Renal cortical epithelial cell (primary cell): Measurements from ENCODE around the gene KCNT1. TPM values are rescaled to one million over a fixed set of nuclear protein-coding genes. Genes with fewer than 3 reads are reported as not detected.

Source experiments
- DNase-seq: peaks from one replicate; pipeline ENCODE4 v3.0.0-alpha.2; 2011; ENCODE audit warnings: low read depth
- total RNA-seq: library from RNA; depleted of rRNA; stranded (reverse); fragments of >200 nt; gene quantifications from 2 replicates; pipeline ENCODE4 v1.2.3, GENCODE V29; 2014

KCNT1 gene
- total RNA-seq, 1 donor from 2014 or later, result not detected

DNA sequence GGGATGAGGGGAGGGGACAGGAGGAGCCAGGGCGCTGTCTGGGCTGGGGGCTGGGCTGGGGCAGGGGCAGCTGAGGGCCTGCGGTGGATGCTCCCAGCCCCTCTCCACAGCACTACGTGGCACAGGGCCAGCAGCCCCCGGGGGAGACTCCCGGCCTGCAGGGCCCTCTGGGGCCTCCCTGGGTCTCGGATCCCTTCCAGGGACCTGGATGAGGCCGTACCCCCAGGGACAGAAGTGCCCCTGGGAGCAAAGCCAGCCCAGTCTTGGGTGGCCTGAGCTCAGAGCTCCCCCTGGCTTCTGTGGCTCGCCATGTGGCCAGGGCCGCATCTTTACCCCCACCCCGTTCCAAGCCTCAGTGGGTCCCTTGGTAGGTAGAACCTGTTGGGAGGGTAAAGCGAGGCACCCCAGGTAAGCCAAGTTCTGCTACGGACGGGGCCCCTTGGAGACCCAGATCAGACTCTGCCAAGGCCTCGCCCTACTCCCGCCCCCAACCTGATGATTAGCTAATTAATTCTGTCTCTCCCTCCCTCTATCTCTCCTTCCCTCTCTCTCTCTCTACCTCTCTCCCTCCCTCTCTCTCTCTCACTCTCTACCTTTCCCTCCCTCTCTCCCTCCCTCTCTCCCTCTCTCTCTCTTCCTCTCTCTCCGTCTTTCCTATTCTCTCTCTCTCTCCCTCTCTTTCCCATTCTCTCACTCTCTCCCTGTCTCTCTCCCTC lies 24.3 kb downstream of the KCNT1 start:
- DNase-seq, result no peak

DNA sequence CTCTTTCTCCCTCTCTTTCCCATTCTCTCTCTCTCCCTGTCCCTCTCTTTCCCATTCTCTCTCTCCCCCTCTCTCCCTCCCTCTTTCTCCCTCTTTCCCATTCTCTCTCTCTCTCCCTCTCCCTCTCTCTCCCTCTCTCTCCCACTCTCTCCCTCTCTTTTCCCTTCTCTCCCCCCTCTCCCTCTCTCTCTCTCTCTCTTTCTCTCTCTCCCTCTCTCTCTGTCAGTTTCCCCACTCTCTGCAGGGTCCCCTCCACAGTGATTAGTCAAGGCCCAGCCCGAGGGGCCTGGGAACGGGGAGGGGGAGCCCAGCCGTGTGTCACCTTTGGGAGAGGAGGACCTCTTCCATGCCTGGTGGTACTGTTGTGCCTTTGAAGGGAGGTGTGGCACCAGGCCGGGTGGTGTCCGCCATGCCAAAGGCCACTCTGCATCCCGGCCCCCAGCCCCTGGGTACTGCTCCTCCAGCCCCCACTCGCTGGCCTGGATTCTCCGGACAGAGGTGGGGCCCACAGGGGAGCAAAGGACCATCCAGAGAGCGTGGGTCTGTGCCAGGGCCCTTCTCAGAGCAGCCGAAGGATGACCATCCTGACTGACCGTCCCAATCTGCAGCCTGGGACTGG lies 25.4 kb downstream of the KCNT1 start:
- no peak for DNase-seq

- DNase-seq, result no peak
These were observed 26.6 kb downstream of the KCNT1 start for GRCh38 chr9:135728436-135729110.

DNA sequence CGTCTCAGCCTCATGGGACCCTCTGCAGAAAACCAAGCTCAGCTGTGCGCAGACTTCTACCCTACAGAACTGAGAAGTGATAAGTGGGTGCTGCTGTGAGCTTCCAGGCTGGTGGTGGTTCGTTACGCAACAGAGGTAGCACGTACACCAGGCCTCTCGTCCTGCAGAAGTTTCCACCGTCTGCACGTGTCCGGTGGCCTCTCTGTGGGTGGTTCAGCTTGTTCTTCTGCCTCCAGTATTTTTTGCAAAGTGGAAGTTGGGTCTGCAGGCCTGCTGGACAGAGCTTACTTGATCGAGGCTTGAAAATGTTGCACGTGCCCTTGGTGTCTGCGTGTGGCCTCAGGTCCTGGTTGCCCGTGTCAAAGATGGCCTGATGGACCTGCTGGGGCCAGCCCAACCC lies 27.5 kb downstream of the KCNT1 start:
- DNase-seq, result no peak

GRCh38 chr9:135731454-135731853 lies 29.5 kb downstream of the KCNT1 start:
- no peak for DNase-seq

DNA sequence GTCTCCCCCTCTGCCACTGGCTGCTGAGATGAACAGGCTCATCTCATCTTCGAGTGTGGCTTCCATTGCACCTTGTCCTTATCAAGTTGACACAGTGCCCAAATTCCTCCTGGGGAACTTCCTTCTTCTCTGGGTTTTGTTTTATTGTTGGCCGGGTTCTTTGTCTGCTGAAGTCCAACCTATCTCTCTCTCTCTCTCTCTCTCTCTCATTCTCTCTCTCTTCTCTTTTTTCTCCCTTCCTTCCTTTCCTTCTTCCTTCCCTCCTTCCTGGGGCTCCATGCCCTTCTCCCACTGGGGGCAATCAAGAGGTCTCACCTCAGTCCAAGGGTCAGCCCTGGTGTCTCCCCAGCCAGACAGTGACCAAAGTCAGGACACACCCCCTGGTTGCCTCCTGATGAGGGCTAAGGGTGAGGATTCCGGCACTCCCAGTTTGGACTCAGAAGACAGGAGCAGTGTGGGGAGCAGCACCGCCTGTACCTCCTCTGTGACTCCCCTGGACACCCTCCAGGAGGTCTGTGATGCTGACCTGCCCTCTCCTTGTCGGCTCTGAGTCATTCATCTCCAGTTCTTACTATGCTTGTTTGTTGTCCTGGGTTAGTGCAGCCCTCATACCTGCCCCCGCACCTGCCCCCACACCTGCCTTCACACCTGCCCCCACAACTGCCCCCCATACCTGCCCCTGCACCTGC lies 30.7 kb downstream of the KCNT1 start:
- DNase-seq, result no peak

DNA sequence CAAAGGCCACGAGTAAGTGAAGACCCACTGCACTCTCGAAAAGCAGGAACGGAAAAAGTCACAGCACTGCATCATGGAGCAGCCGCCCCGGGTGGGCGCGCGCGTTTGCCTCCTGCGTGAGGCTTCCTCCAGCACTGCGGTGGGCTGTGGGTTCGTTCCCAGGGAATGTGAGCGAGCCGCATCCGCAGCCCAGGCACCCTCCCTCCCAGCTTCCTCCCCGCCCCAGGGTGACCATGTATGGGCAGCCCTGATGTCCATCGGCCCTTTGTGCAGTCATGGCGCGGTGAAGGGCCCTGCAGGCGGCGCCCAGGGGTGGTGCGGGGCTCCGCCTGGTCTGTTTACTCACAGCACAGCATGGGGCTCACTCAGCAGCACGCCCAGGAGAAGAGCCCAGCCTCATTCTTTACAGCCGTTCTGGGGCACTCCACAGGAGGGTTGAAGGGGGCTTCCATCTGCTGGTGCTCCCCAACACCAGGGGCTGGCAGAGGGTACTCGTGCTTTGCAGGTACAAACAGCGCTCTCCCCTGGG lies 32.7 kb downstream of the KCNT1 start:
- DNase-seq, result no peak

DNA sequence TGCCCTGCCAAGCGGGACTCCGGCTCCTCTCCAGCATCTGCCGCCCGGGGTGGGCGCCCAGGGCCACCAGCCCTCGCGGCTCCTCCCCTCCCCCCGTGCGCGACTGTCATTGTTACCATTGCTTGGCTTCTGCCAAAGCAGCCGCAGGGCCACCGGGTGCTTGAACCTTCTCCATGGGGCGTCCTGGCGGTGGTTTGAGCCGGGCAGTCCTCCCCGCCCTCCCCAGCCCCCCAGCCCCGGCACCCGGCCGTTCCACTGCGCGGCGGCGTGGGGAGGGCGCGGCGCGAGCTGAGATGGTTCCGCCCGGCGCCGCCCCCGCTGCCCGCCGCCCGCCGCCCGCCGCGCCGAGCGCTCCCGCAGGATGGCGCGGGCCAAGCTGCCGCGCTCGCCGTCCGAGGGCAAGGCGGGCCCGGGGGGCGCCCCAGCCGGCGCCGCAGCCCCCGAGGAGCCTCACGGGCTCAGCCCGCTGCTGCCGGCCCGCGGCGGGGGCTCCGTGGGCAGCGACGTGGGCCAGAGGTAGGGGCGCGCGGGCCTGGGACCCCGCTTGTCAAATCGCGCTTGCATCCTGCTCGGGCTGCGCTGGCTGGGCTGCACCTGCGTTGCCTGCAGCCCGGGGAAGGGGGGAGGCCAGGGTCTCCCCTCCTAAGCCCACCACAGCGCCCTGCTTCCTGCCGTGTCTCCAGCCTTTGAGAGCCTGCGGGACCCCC lies 34.4 kb downstream of the KCNT1 start:
- no peak for DNase-seq

DNA sequence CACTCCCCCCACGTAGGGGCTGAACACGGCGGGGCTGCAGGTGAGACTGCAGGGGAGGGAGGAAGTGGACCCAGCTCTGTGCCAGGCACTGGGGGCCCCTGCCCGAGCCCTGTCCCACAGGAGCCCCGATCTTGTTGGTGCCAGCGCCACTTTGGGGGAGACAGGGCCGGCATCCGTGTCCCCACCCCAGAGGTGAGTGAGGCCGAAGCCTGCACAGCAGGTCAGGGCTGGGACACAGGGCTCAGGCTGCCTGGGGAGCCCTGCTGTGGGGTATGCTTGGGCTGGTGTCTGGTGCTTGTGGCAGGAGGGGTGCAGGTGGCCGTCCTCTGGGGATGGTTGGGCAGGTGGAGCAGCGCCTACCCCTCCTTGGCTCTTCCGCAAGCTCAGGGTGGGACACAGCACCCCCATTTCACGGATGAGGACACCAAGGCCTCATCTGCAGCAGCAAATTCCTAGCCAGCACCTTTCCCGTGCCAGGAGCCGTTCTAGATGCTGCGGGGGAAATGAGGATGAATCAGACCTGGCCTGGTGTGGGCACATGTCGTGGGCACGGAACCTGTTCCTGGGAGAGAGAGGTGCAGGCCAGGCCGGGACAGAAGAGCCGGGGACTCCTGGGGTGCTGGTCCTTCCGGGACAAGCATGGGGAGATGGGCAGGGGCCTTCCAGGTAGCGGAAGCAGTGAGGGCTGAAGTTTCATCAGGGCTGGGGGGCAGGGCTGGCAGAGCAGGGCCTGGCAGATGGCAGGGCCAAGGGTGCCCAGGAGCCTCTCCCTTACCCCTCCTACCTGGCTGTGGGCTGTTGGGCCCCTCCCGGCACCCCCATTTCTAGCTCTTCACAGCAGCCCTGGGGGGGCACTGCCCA lies 35.2 kb downstream of the KCNT1 start:
- DNase-seq, result no peak

GRCh38 chr9:135737840-135738521 lies 36.0 kb downstream of the KCNT1 start:
- DNase-seq, result no peak

GRCh38 chr9:135739271-135740220 lies 37.6 kb downstream of the KCNT1 start:
- DNase-seq, result no peak

DNA sequence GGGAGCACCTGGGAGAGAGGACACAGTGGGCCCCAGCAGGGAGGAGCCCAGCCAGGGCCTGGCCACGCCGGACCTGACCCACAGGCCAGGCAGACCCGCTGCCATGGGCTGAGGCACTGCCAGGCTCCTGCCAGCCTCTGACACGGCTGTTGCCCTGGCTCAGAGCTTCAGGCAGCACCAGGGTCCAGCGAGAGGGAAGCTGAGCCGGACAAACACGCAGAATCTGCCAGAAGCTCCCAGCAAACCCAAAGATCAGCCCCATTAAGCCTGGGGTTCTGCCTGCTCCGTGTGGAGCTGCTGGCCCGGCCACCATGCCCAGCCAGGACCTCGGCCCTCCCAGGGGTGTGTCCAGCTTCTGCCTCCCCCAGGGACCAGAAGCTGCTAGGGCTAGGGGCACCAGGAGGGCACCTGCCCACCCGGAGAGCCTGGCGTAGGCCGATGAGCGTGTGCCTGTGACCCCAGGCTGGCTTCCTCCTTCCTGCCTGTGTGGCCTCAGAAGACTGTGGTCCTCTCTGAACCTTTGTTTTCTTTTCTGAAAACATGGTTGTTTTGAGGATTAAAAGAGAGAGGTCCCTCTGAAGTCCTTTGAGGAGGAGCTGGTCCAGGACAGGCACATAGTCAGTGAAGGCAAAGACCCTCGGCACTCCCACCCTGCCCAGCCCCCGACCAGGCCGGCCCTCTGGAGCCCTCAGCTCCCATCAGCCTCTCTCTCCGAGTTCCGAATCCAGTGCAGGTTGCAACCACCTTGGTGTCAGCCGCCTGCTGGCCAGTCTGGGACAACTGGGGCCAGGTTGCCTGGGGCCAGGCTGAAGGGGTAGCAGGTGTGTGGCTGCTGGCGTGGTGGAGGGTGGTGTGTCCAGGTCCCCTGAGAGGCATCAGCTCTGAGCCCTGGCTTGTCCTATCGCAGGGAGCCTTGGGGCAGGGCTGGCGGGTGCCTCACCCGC lies 39.6 kb downstream of the KCNT1 start:
- DNase-seq, result no peak

DNA sequence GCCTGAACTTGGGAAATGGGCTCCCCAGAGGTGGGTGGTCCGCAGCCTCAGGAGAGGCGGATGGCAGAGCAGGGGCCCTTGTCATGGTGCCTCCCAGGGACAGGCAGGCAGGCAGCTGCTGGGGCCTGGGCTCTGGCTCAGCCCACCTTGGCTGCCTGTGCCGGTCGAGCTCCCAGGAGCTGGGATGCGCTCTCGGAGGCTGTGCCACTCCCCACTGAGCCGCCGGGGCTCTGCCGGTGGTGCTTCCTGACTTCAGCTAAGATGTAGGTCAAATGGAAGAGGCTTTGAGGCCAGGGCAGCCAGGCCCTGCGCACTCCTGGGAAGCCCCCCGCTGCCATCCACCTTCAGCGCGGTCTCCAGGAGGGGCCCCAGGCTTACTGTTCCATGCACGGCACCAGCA lies 41.0 kb downstream of the KCNT1 start:
- no peak for DNase-seq

- no peak for DNase-seq
These were observed 41.8 kb downstream of the KCNT1 start for GRCh38 chr9:135743546-135744332.

DNA sequence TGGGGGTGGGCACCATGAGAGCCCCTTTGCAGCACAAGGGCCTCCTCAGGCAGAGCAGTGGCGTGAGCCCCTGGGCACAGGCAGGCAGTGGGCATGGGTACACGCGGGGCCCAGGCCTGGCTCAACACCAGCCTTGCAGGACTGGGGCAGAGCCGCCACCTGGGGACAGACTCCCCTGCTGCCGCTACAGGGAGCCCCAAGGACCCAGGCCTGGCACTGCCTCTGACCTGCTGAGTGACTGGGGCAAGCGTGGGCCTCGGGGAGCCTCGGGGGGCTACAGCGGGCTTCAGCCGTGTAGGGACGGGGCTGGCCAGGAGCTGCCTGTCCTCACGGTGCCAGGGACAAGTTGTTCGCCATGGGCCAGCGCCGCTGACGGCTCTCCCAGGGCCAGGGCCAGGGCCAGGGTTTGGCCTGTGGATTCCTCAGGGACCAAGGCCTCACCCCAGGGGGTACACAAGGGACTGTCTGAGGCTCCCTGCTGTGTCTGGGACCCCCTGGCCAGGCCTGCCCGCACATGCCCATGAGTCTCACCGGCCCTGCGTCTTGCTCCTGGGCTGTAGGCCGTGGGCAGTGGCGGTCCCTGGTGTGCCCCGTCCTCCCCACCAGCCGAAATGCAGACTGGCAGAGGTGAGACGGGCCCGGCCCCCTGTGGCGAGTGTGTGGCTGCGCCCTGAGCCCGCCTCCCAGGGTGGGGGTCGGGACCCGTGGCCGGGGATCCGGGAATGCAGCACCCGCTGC lies 42.5 kb downstream of the KCNT1 start:
- no peak for DNase-seq

DNA sequence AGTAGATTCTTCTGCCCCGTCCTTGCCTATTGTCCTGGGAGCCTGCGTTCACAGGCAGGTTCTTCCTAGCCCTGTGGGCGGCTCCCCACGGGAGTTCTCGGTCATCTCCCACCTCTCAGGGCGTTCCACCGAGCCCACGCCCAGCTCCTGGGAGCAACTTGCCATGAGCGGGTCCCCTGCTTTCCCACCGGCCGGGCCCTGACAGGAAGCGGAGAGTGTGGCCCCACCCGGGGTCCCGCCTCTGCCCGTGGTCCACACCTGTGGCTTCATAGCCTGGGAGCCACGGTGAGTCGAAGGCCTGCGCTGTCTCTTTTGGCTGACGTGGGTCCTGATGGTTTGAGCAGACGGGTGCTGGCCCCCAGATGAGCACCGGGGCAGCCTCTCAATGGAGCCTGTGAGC lies 43.2 kb downstream of the KCNT1 start:
- DNase-seq, result no peak
